HG03520 (cell line): ENCODE measurements around the gene RNF113B.

Experiments
- ATAC-seq: cut with Tn5 transposase; IDR thresholded peaks from one replicate; pipeline ENCODE4 v1.9.1; 2021; ENCODE audit warnings: mild to moderate bottlenecking, moderate library complexity; ENCODE audit not compliant: unreplicated experiment

Gene RNF113B

DNA sequence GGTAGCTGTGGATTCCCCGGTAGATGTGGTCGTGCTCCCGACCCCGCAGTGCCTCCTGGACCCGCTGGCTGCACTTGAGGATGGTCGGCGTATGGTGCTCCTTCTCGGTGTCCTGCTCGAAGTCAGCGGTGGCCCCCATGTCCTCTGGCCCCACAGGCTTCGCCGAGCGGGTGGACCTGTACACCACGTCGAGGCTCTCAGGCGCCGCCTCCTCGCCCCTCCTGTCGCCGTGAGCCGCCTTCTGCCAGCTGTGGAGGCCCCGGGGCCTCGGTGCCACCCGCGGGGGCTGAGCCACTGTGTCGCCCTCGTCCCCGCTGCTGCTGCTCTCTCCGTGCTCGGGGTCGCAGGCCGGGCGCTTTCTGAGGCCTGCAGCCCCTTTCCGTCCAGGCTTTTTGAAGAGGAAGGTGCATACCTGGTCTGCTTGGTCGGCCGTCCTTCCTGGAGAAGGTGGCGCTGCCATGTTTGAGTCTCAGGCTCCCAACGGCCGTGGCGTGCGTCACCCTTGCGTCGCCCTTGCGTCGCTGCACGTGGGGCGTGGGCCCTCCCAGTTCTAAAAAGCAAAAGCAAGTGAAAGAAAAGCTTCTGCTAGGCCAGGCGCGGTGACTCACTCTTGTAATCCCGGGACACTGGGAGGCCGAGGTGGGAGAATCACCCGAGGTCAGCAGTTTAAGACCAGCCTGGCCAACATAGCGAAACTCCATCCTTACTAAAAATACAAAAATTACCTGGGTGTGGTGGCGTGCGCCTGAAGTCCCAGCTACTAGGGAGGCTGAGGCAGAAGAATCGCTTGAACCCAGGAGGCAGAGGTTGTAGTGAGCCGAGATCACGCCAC lies at the start of gene RNF113B:
Gene RNF113B (minus strand): TSS at position 493 of the 832 bp plus-strand sequence. CDS start 33 bp downstream, at position 460.
- ATAC-seq, result no peak

DNA sequence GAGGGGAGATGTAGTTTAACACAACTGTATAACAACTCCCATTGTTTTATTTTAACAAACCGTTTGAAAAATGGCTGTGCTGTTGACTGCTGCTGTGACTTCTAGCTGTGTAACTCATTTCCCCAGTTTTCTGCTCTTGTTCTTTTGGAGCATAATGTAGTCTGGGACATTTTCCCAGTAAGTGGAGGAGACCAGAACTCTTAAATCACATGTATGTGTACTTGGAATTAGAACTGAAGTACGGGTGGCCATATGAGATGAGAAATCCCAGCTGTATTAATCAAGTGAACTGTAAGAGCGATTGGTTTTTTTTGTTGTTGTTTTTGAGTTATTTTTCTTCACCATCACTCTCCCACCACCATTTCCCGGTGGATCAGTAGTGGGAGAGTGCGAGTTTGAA lies 49.4 kb upstream of the RNF113B start:
- no peak for ATAC-seq

GRCh38 chr13:98225036-98225940 lies 48.2 kb upstream of the RNF113B start:
- ATAC-seq, result no peak

DNA sequence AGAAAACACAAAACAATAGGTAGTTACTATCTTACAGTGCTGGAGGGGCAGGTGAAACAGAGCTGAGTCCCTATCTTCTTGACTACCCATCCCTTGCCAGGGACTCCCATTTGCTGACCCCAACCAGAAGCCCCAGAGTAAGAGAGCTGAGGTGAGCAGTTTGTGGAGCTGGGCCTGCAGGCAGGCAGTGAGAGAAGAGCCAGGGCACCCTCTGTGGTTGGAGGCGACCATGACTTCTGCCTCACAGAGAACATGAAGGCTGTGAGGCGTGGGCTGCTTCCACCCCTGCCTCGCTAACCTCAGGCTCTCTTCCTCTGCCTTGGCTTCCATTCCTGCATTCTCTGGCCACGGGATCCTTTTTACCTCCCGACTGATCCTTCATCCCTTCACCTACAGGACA lies 47.5 kb upstream of the RNF113B start:
- ATAC-seq, result no peak

DNA sequence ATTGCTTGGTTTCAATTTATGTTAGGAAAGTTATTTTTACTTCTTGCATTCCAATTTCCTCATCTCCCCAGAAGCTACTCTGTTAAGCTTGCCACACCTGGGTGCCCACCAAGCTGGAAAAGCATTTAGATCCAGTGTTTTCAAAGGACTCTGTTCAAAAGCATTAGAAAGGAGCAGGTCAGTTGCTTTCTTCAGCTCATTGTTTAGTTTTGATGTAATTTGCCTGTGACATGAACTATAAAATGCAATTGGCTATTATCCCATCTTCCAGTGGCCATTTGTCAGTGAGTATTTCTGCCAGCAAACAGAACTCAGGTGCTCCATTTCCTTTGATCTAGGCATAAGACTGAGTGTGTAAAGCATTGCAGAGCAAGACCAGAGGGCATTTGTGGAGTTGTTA lies 46.7 kb upstream of the RNF113B start:
- no peak for ATAC-seq

DNA sequence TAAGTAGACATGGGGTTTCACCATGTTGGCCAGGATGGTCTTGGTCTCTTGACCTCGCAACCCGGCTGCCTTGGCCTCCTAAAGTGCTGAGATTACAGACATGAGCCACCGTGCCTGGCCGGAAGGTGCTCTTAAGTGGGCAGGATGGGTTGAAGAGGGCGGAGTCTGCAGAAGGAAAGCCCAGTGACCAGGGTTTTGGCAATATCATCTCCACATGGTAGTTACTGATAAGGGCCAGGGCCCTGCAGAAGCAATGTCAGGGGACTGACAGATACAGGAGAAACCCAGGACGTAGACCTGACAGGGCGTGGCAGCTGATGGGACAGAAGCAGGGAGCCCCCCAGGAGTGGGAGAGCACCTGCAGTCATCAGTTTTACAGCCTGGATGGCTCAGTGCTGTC lies 45.7 kb upstream of the RNF113B start:
- no peak for ATAC-seq

DNA sequence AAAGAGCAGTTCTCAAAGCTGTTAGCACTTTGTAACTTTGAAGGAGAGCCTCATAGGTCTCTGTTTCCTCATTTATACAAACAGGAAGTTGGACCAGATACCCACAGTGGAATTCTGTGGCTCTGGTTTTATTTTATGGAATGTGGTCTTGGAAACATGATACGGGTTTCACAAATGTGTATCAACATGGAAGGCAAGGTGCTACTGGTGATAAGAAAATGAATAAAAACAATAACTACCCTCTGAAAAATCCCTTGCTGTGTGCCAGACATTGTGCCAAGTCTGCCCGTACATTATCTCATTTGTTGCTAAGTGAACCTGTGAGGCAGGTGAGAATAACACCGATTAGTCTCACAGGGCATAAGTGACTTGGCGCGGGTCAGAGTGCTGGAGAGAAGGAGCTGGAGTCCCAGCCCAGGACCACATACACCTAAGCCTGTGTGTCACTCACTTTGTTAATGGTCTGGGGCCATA lies 45.0 kb upstream of the RNF113B start:
- no peak for ATAC-seq

- no peak for ATAC-seq
Measured at GRCh38 chr13:98221234-98221633, 44.2 kb upstream of the RNF113B start.

GRCh38 chr13:98220271-98220791 lies 43.3 kb upstream of the RNF113B start:
- no peak for ATAC-seq

GRCh38 chr13:98219685-98220084 lies 42.6 kb upstream of the RNF113B start:
- ATAC-seq, result no peak

DNA sequence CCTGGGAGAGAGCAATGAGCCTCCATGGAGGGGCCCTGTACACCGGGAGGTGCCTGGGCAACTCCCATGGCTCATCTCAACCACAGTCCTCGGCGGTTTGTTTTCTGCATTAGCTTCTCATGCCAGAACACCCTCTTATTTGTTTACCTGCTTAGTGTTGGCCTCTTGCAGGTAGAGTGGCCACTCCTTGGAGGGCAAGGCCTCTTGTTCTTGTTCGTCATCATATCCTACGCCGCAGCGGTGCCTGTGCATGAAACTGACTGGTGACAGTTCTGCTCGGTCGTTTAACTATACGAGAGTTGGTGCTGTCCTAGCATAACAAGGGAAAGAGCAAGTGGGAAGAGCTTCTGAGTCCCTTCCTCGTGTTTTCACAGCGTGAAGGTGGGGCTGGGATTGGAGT lies 40.5 kb upstream of the RNF113B start:
- ATAC-seq, result no peak

DNA sequence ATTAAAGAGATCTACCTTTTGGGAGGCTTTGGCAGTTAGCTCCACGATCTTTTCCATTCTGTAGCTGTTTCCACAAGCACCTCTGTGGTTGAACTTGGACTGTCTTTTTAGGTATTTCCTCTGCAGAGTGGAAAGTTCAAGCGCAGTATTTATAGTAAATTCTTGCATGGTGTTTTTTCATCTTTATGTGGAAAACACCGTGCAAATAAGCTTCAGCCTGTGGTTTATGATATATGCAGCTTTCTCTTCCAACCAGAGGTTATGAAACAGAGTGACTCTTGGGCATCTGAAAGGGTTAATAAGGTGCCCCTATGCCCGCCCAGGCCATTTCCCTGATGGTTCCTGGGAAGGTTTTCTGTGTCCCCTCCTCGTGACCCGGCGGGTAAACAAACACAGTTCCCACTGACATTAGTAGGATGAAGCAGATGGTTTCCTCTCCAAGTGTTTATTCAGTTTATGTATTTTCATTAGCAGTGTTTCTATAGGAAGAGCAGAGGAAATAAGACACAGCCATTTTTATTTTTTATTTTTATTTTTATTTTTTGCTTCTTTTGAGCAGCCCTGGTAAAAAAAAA lies 39.7 kb upstream of the RNF113B start:
- no peak for ATAC-seq

- no peak for ATAC-seq
Measured at GRCh38 chr13:98216135-98216565, 39.1 kb upstream of the RNF113B start.

DNA sequence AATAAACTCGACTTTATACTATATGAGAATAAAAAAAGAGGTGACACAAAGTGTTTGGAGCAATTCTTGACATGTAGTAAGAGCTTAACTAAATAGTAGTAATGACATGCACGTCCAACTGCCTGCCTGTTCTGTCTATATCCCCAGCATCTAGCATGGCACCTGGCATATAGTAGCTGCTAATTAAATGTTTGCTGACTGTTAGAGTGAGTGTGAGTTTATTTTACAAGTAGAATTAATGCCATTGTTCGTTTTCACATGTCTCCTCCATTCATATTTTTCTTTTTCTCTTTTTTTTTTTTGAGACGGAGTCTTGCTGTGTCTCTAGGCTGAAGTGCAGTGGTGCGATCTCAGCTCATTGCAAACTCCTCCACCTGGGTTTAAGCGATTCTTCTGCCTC lies 38.4 kb upstream of the RNF113B start:
- no peak for ATAC-seq

- no peak for ATAC-seq
Measured at GRCh38 chr13:98214707-98215106, 37.6 kb upstream of the RNF113B start.

DNA sequence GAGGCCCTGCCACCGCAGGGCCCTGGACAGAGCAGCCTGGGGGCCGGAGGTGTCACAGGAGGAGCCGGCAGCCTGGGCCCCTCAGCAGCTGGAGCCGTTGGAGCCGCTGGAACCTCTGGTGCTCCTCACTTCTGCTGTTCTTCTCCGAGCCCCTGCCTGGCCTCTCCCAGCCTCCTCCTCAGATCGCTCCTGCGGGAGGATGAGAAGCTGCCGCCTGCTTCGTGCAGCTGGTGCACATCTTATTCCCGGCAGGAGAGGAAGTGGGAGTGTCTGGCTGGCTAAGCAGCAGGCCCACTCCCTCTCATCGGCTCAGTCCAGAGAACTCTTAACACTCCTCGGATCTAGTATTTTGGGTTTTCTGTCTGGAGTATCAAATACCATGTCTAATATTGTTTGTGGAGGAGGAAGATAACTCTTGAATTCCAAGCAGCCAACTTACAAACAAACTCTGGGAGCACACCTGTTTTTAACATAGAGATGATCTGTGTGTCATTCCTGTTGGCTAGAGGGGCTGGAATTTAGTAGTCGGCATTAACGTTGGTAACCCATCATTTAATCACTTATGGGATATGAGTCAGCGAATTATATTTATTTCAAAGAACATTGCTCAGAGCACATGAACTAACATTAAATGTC lies 37.1 kb upstream of the RNF113B start:
- no peak for ATAC-seq

DNA sequence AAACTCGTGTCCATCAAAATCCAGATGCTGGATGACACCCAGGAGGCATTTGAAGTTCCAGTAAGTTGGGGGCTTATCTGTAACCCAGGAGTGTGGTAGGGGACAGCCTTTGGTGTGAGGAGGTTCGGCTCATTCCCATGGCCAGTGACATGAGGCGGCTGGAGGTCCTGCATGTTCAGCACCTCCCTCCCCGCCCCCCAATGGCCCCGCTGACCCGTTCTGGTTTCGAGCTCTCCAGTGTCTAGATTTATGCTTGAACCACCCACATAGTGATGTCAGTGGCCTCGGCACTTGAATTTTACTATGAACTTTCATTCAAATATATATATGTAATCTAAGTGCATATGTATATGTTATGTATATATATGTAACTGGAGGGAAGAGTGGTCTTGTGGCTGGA lies 36.3 kb upstream of the RNF113B start:
- no peak for ATAC-seq

DNA sequence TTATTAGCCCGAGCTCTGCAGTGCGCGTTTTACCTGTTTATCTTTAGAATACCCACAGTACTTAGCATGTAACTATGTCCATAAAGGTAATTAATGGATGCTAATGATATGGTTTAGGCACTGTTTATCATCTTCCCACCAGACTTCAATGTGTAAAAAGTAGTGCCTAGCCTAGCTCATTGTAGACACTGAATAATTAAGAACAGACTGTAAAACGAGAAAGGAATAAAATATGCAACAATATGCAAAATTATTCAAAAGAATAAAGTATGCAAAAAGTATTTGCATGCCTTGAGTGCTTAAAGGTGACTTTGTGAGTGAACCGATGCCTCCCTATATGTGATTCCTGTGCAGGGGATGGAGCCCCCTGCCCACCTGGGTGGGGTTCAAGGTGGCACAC lies 35.7 kb upstream of the RNF113B start:
- ATAC-seq, result no peak

DNA sequence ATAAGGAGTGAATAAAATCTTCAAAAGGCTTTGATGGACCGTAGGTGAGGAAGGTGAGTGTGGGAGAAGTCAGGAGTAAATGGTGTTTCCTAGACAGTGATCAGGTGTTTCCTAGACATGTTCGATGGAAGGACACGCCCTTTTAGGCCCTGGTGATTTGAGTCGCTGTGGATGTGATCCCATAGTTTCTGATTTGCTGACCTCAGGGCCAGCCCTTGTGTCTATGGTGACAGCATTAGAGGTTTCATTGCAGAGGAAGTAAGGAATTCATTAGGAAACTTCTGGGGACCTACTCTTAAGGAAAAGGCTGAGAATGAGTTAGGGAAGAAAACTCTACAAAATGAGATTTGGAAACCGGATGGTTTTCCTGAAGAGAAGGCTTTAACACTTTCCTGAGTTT lies 31.5 kb upstream of the RNF113B start:
- no peak for ATAC-seq

- ATAC-seq, result no peak
Measured at GRCh38 chr13:98207416-98207815, 30.3 kb upstream of the RNF113B start.

DNA sequence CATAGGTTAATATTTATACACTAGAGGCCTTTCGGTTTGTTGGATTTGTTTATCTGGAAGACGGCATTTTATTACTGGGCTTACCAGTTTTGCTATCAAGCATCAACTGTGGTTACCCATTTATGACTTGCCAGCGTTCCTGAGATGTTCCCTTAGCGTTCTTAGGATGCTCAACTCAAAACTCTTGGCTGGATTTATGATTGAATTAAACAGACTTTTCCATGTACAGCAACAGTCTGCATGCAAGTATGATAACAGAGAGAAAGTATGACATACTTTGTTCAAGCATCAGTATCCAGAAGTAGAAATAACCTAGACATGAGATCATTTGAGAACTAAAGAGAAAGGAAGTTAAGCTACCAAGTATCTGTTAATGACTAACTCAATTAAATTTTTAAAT lies 29.9 kb upstream of the RNF113B start:
- ATAC-seq, result no peak
